GM19372 (cell line): ENCODE data around the gene FDPS.

Source experiments
- ATAC-seq: cut with Tn5 transposase; IDR thresholded peaks from one replicate; pipeline ENCODE4 v1.9.1; 2021; ENCODE audit warnings: mild to moderate bottlenecking, low read depth, moderate library complexity; ENCODE audit not compliant: unreplicated experiment

FDPS gene

DNA sequence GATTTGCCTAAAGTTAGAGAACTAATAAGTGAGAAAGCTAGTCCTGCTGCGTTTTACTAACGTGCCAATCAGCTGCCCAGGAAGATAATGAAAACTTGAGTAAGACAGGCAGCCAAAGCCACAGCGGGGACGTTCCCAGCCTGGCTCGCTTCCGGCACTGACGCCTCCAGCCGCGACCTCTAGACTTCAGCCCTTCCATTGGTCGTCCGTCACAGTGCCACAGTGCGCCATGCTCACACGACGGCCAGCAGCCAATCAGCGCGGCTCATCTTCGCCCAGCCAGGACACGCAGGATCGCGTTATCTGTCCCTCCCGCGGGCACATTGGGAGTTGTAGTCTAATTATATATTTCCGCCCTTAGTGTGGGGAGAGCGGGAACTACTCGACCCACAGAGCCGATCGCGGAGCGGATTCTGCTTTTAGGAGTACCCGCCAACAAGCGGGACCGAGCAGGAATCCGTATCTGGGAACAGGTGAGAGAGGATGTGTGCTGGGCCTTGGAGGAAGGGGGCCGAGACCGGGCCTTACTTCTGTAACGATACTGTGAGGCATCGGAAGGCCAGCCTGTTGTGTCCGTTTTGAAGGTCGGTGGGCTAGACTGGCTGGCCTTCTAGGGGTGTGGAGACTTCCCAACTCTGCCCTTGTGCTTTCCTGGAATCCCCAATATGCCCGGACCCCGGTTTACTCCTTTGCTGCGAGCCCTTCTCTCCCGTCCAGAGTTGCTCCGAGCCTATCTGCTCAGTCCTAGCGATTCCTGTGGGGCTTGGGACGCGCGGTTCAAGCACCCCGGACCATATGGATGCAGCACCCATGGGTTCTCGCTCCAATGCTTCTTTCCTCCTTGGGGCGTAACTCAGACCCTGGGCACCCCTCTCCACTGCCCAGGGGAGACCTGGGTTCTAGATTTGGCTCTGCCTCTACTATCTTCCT lies at the start of gene FDPS:
TSS of gene FDPS (plus strand) at position 374 of the 930 bp plus-strand sequence. CDS start 924 bp downstream, outside the sequence.
- ATAC-seq, result peak; percentile 93

GRCh38 chr1:155260276-155260675 lies 48.4 kb upstream of the FDPS start:
- ATAC-seq, result no peak

DNA sequence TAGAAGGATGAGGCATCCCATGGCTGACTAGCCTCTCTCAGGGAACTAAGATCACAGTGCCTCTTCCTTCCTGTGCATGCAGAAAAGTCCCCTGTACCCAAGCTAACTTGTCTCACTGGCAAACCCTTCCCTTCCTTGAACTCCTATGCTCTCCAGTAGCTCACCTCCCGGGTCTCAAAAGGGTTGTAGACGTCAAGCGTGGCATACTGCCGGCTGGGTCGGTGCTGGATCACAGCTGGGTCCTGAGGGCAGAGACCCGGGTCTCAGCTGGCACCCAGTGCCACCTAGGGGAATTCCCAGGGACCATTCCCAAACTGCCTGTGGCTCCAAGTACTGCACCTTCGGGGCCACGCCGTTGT lies 47.2 kb upstream of the FDPS start:
- no peak for ATAC-seq

GRCh38 chr1:155261852-155262673 lies 46.6 kb upstream of the FDPS start, which contains the start of gene SCAMP3:
TSS of gene SCAMP3 (minus strand) at chr1:155262360. CDS start at chr1:155262151, 209 bp downstream.
- ATAC-seq, result peak; percentile 94

DNA sequence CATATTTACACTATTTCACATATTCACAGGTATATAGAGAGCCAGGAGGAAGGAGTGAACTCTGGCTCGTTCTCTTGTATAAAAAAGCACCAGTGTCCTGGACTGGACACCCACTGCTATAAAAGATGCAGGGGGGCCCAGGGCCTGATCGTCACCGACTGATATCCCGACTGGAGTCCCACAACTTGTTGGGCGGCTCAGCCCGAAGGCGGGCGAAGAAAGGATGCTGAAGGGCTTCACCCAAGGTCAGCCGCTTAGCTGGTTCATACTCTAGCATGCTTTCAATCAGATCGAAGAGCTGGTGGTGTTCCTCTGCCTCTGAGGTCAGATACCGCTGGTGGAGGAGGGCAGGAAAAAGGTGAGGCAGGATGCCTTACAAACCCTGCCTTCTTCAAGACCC lies 45.6 kb upstream of the FDPS start:
- ATAC-seq, result no peak

DNA sequence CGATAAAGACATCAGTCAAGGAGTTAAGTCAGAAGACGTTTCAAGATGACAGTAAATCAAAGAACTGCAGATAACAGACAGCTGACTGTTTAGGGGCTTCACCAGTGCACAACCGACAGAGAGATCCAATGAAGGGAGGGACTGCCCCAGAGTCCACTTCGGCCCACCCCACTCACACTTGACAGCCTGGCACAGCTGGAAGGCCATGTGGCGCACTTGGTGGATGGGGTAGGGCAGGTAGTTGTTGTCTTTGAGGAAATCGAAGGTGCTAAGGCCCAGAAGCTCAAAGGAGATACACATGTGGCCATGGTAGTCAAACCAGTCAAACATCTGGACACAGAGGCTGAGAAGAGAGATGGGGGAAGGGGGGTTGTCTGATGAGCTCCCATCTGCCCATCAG lies 42.1 kb upstream of the FDPS start:
- ATAC-seq, result no peak

GRCh38 chr1:155267373-155267772 lies 41.3 kb upstream of the FDPS start:
- ATAC-seq, result no peak

DNA sequence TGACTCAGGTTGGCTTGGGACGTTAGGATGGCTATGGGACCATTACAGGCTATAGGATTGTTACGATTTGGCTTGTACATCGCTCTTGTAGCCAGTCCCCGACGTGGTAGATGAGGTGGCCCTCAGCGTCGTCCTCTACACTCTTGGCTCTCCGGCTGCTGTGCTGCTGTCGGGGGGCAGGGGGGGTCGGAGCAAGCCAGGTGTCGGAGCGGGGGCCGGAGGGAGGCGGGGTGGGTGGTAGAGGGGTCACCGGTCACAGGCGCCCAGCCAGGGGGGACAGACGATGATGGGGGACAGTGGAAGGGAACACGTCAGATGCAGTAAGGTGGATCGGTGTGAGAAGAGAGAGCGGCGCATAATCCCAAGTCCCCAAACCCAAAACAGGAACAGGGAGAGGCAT lies 40.0 kb upstream of the FDPS start:
- no peak for ATAC-seq

GRCh38 chr1:155269381-155269780 lies 39.3 kb upstream of the FDPS start:
- ATAC-seq, result no peak

- peak; percentile 19 for ATAC-seq
These were observed 36.0 kb upstream of the FDPS start for GRCh38 chr1:155272466-155273342.

DNA sequence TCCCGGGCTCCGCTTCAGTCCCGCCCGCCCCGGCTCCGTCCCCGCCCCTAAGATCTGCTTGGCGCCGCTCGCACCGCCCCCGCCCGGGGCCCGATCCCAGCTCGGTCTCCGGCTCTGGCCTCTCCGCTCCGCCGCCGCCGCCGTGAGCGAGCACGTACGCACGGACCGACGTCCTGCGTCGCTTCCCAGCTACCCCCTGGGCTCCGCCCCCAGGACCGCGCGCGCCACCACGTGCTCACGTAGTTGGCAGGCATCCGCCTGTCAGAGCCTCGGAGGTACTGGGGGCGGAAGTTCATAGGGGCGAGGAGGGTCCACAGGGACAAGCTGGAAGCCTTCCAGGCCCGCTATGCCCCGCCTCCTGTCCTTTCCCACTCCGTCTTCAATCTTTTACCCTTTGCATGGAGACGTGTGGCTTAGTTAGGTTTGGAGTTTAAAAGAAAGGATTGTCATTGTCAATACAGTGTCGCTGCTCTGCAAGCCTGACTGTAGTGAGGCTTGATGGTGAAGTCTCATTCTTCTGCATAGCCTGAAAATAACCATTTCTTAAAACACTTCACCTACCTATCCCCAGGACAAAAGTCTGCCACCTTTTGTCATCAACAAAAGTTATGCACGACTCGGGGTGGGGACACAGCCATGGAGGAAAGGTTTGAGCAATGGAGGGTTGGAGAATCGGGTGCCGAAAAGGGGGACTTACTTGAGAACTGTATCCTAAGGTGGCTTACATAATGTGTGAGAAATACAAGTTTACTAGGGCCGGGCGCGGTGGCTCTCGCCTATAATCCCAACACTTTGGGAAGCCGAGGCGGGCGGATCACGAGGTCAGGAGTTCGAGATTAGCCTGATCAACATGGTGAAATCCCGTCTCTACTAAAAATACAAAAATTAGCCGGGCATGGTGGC lies 35.1 kb upstream of the FDPS start, which contains the start of gene CLK2:
TSS of gene CLK2 (minus strand) at position 162 of the 903 bp plus-strand sequence. CDS start 2,527 bp downstream, outside the sequence.
- ATAC-seq, result peak; percentile 70

DNA sequence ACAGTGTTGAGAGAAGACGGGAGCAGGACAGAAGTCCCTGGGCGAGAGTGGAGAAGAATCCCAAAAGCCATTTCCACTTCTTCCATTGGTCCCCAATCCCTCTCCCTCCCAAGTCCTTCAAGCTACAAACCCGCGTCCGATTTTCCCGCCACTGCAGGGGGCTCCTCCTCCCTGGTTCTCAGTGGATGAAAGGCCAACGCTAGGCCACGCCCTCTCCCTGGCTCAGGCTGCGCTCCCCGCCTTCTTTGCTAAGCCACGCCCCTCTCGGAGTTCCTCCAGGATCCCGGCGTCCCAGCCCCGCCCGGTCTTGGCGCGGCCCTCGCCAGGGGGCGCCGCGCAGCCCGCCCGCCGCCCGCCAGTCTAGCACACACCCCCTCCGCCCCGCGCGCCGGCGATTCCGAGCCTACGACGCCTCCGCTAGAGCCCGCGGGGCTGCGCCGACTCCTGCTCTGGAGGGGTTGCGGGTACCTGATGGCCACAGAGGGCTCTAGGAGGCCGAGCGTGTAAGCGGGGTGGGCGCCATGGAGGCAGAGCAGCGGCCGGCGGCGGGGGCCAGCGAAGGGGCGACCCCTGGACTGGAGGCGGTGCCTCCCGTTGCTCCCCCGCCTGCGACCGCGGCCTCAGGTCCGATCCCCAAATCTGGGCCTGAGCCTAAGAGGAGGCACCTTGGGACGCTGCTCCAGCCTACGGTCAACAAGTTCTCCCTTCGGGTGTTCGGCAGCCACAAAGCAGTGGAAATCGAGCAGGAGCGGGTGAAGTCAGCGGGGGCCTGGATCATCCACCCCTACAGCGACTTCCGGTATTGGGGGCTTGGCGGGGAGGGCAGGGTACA lies 31.4 kb upstream of the FDPS start, which contains the start of gene HCN3:
TSS of gene HCN3 (plus strand) at position 394 of the 832 bp plus-strand sequence. CDS start at position 522, 128 bp downstream.
- ATAC-seq, result peak; percentile 66

GRCh38 chr1:155277902-155278688 lies 30.6 kb upstream of the FDPS start:
- no peak for ATAC-seq

DNA sequence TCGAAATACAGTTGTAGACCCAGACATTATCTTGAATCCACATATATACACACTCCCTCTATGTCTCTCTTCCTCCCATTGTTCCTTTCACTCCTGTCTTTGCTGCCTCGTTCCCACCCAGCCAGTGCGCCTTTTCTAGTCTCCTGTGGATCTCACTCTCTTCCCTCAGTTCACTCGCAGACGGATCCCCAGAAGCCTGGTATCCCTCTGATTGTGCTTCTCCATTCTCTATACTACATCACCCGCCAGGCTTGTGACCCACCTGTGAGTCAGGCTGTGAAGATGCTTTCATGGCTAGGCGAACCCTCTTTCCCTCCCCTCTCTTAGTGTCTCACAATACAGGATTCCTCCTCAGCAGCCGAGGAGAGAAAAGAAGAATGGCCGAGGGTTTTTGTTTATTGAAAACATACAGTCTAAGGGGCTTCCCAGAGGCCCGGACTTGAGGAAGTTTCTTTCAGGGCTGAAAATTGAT lies 29.9 kb upstream of the FDPS start:
- no peak for ATAC-seq

GRCh38 chr1:155279268-155279667 lies 29.4 kb upstream of the FDPS start:
- no peak for ATAC-seq

- ATAC-seq, result no peak
These were observed 26.1 kb upstream of the FDPS start for GRCh38 chr1:155282488-155283091.

- ATAC-seq, result no peak
These were observed 24.2 kb upstream of the FDPS start for GRCh38 chr1:155284476-155284875.
